Suprapubic skin (tissue), 3 donors: ENCODE data around the gene HOXA9.

Experiments used
- CTCF ChIP-seq, 2 donors: fragments of 200-600 bp in 1 of 2; fragments of 450-650 bp in 1 of 2; sonication (generic) in 1 of 2; IDR thresholded peaks; one replicate each; pipeline ENCODE4 v1.5.1; 2016 to 2019; ENCODE audit warnings: antibody characterized with exemption in 2 of 2, mild to moderate bottlenecking in 1 of 2, moderate library complexity in 1 of 2
- POLR2AphosphoS5 ChIP-seq, 3 donors: sonication (generic); formaldehyde crosslinking; IDR thresholded peaks; one replicate each; pipeline ENCODE4 v1.6.1; 2017; ENCODE audit warnings: antibody characterized with exemption in 3 of 3

GRCh38 chr7:27191833-27192545 lies 26.7 kb upstream of the HOXA9 start:
- TF ChIP-seq POLR2AphosphoS5 (IDR thresholded peaks at IDR 0.05) (no peak), CTCF (IDR thresholded peaks at IDR 0.05) (no peak)
